Body of pancreas (tissue), 4 donors: Measurements from ENCODE around the gene NEU4. TPM values are rescaled to one million over a fixed set of nuclear protein-coding genes. Genes with fewer than 3 reads are reported as not detected.

ENCODE experiments used
- ATAC-seq: fragments of 150-250 bp; one replicate; pipeline ENCODE4 v1.9.1; 2016
- DNase-seq, 4 donors: peaks; one replicate each; pipeline ENCODE4 v3.0.0-alpha.2; 2019
- H3K27ac ChIP-seq, 4 donors: fragments of 200-600 bp; sonication (generic); 1 replicate in 3 of 4; 2 replicates in 1 of 4; pipeline versions ENCODE4 v1.5.1 to v1.6.1; 2016 to 2019; ENCODE audit warnings: mild to moderate bottlenecking in 1 of 4, mixed read lengths in 1 of 4, moderate library complexity in 1 of 4
- H3K27me3 ChIP-seq, 2 donors: fragments of 200-600 bp; sonication (generic); one replicate each; pipeline ENCODE4 v1.6.0; 2016; ENCODE audit warnings: mild to moderate bottlenecking in 1 of 2
- H3K36me3 ChIP-seq, 2 donors: fragments of 200-600 bp; sonication (generic); replicated peaks in 1 of 2; 2 replicates each; pipeline ENCODE4 v1.5.1; 2016; ENCODE audit warnings: low read depth in 2 of 2; ENCODE audit not compliant: insufficient read depth in 1 of 2
- H3K4me1 ChIP-seq: fragments of 200-600 bp; sonication (generic); one replicate; pipeline ENCODE4 v1.6.0; 2016
- H3K4me3 ChIP-seq, 2 donors: fragments of 200-600 bp; sonication (generic); 1 replicate in 1 of 2; 2 replicates in 1 of 2; pipeline ENCODE4 v1.5.1; 2016 to 2019
- H3K9me3 ChIP-seq, 3 donors: fragments of 200-600 bp; sonication (generic); 1 replicate in 2 of 3; 2 replicates in 1 of 3; pipeline ENCODE4 v1.5.1; 2016
- CTCF ChIP-seq, 7 experiments: fragments of 450-650 bp in 4 of 7; fragments of 200-600 bp in 3 of 7; sonication (generic) in 3 of 7; IDR thresholded peaks; one replicate each; pipeline ENCODE4 v1.5.1; 2016 to 2019; ENCODE audit warnings: antibody characterized with exemption in 7 of 7
- POLR2A ChIP-seq, 3 donors: fragments of 450-650 bp; IDR thresholded peaks; one replicate each; pipeline ENCODE4 v1.6.1; 2016; ENCODE audit warnings: antibody characterized with exemption in 3 of 3, mild to moderate bottlenecking in 2 of 3
- WGBS, 2 donors: methylation state at CpG; one replicate each; pipeline ENCODE4 v1.1.5; 2017; 5-methylcytosine and 5-hydroxymethylcytosine counted together
- intact Hi-C: fragments of 100-400 bp; cut with DNase I; formaldehyde crosslinking; loops from one replicate; pipeline ENCODE4 v1.15.1; 2023
- total RNA-seq, 2 donors: library from RNA; depleted of rRNA; stranded (reverse); fragments of >200 nt; gene quantifications; one replicate each; pipeline ENCODE4 v1.1.0, GENCODE V29; 2016

Gene NEU4
- total RNA-seq, 2 donors from 2014 or later, result not detected

GRCh38 chr2:241844066-241844728, 35.2 kb downstream of the NEU4 start:
- no peaks in the 10 kb centered on the region for H3K27me3 ChIP-seq
- H3K4me3 ChIP-seq, result no peak overlapping the region
- intact Hi-C loops, result no loop called here
- peak; percentile 87 for ATAC-seq
- WGBS, 2 donors, result 5 to 8% methylated on average over 25 to 64 of the region's 65 CpGs
- H3K9me3 ChIP-seq, result no peaks in the 10 kb centered on the region
- H3K27ac ChIP-seq, result no peak overlapping the region
- TF ChIP-seq CTCF (IDR thresholded peaks at IDR 0.05), result peak in 2 of 7 experiments; percentile 28 to 33
- TF ChIP-seq POLR2A (IDR thresholded peaks at IDR 0.05), result no peak
- peak; percentile 63 to 72 (median 70) for DNase-seq
- peaks cover 11% of the 10 kb centered on the region for H3K4me1 ChIP-seq
- no peaks in the 10 kb centered on the region for H3K36me3 ChIP-seq

GRCh38 chr2:241844831-241845578, 36.0 kb downstream of the NEU4 start:
- Histone ChIP-seq H3K27ac (no peak overlapping the region), H3K36me3 (no peaks in the 10 kb centered on the region), H3K9me3 (no peaks in the 10 kb centered on the region), H3K4me1 (peaks cover 11% of the 10 kb centered on the region), H3K4me3 (no peak overlapping the region), H3K27me3 (no peaks in the 10 kb centered on the region)
- intact Hi-C loops, result no loop called here
- no peak for TF ChIP-seq CTCF (IDR thresholded peaks at IDR 0.05)
- no peak for TF ChIP-seq POLR2A (IDR thresholded peaks at IDR 0.05)
- 76 to 81% methylated on average over 13 to 37 of the region's 37 CpGs for WGBS, 2 donors
- ATAC-seq (no peak), DNase-seq (no peak)

GRCh38 chr2:241846406-241846805, 37.4 kb downstream of the NEU4 start:
- Histone ChIP-seq H3K4me3 (no peak overlapping the region), H3K27me3 (no peaks in the 10 kb centered on the region), H3K27ac (no peak overlapping the region), H3K9me3 (no peaks in the 10 kb centered on the region), H3K4me1 (peaks cover 11% of the 10 kb centered on the region), H3K36me3 (no peaks in the 10 kb centered on the region)
- DNase-seq (no peak), ATAC-seq (no peak)
- TF ChIP-seq POLR2A (IDR thresholded peaks at IDR 0.05) (no peak), CTCF (IDR thresholded peaks at IDR 0.05) (no peak)
- WGBS, 2 donors, result 82 to 87% methylated on average over 22 of the region's 22 CpGs
- intact Hi-C loops, result no loop called here

GRCh38 chr2:241848761-241849615, 40.0 kb downstream of the NEU4 start:
- Histone ChIP-seq H3K27me3 (no peaks in the 10 kb centered on the region), H3K4me1 (peaks cover 11% of the 10 kb centered on the region), H3K4me3 (no peak overlapping the region), H3K36me3 (no peaks in the 10 kb centered on the region), H3K9me3 (no peaks in the 10 kb centered on the region), H3K27ac (no peak overlapping the region)
- ATAC-seq (no peak), DNase-seq (no peak)
- WGBS, 2 donors, result 77 to 95% methylated on average over 14 to 37 of the region's 39 CpGs
- TF ChIP-seq CTCF (IDR thresholded peaks at IDR 0.05), result no peak
- intact Hi-C loops, result no loop called here
